ENCODE measurements around the gene M1AP. TPM values are rescaled to one million over a fixed set of nuclear protein-coding genes. Genes with fewer than 3 reads are reported as not detected.
A peak's percentile ranks its signal among the peaks of the same experiment; 100 is the strongest.

M1AP gene
- polyA plus RNA-seq, 1 donor (not counting 4 experiments of a cell fraction or from before 2014, with no cell fraction given), result 0.21 TPM

- H3K4me1 ChIP-seq (ENCODE audit: control insufficient read depth, extremely low read depth, insufficient read depth, low read length), result peaks cover 36% of the 10 kb centered on the region
- TF ChIP-seq EZH2 (IDR thresholded peaks at IDR 0.05; ENCODE audit: low read length) (no peak), CTCF (optimal IDR thresholded peaks at IDR 0.05 in 1 of 3, IDR thresholded peaks at IDR 0.05 in 1 of 3, conservative IDR thresholded peaks at IDR 0.05 in 1 of 3; ENCODE audit: extremely low read depth in 1 of 3, insufficient read depth in 2 of 3, low read length in 3 of 3) (peak in 1 of 3 experiments; percentile 12)
- FAIRE-seq (no peak), DNase-seq (ENCODE audit: low read depth, low spot score) (no peak)
- no peaks in the 10 kb centered on the region for H4K20me1 ChIP-seq (ENCODE audit: control insufficient read depth, extremely low read depth, insufficient read depth, low read length)
- H3K9ac ChIP-seq (ENCODE audit: control insufficient read depth, extremely low read depth, insufficient read depth, low read length), result peak overlapping the region; percentile 98
- H3K27ac ChIP-seq (ENCODE audit: control insufficient read depth, insufficient read depth, low read length), result peak overlapping the region; percentile 92
- peak overlapping the region; percentile 75 for H3K4me2 ChIP-seq (ENCODE audit: control insufficient read depth, extremely low read depth, insufficient read depth, low read depth, low read length)
- H3K36me3 ChIP-seq (ENCODE audit: control insufficient read depth in 2 of 2, extremely low read depth in 1 of 2, insufficient read depth in 2 of 2, low read length in 2 of 2), result peaks cover 25 to 35% of the 10 kb centered on the region in 2 experiments
- dilution Hi-C loops (cut with MboI; ENCODE audit: extremely low pct_ligation_motif_present, low sequenced_read_pairs), result no loop called here
- H2AFZ ChIP-seq (ENCODE audit: control insufficient read depth, low read length), result peak overlapping the region; percentile 95
- peak overlapping the region; percentile 73 to 93 (median 83) for H3K4me3 ChIP-seq (ENCODE audit: control insufficient read depth in 2 of 3, extremely low read depth in 1 of 3, insufficient read depth in 2 of 3, low read depth in 1 of 3, low read length in 3 of 3)
- no peaks in the 10 kb centered on the region for H3K9me1 ChIP-seq (ENCODE audit: control insufficient read depth, extremely low read depth, insufficient read depth, low read length)
- no peaks in the 10 kb centered on the region for H3K9me3 ChIP-seq (ENCODE audit: control insufficient read depth, low read depth, low read length)
- H3K79me2 ChIP-seq (ENCODE audit: control insufficient read depth, insufficient read depth, low read length), result peaks cover 36% of the 10 kb centered on the region
- H3K27me3 ChIP-seq (ENCODE audit: control insufficient read depth, extremely low read depth, insufficient read depth, low read length), result no peaks in the 10 kb centered on the region
Observed at GRCh38 chr2:74528600-74529356, 119.4 kb downstream of the M1AP start.

- H3K27ac ChIP-seq (ENCODE audit: control insufficient read depth, insufficient read depth, low read length), result no peak overlapping the region
- H3K4me1 ChIP-seq (ENCODE audit: control insufficient read depth, extremely low read depth, insufficient read depth, low read length), result peaks cover 36% of the 10 kb centered on the region
- peaks cover 20 to 35% of the 10 kb centered on the region in 2 experiments for H3K36me3 ChIP-seq (ENCODE audit: control insufficient read depth in 2 of 2, extremely low read depth in 1 of 2, insufficient read depth in 2 of 2, low read length in 2 of 2)
- no peaks in the 10 kb centered on the region for H3K9me3 ChIP-seq (ENCODE audit: control insufficient read depth, low read depth, low read length)
- TF ChIP-seq CTCF (optimal IDR thresholded peaks at IDR 0.05 in 1 of 3, IDR thresholded peaks at IDR 0.05 in 1 of 3, conservative IDR thresholded peaks at IDR 0.05 in 1 of 3; ENCODE audit: extremely low read depth in 1 of 3, insufficient read depth in 2 of 3, low read length in 3 of 3) (no peak), EZH2 (IDR thresholded peaks at IDR 0.05; ENCODE audit: low read length) (no peak)
- H2AFZ ChIP-seq (ENCODE audit: control insufficient read depth, low read length), result no peak overlapping the region
- H3K4me3 ChIP-seq (ENCODE audit: control insufficient read depth in 2 of 3, extremely low read depth in 1 of 3, insufficient read depth in 2 of 3, low read depth in 1 of 3, low read length in 3 of 3), result peak overlapping the region in 1 of 3 experiments; percentile 93
- no peaks in the 10 kb centered on the region for H3K9me1 ChIP-seq (ENCODE audit: control insufficient read depth, extremely low read depth, insufficient read depth, low read length)
- no peaks in the 10 kb centered on the region for H4K20me1 ChIP-seq (ENCODE audit: control insufficient read depth, extremely low read depth, insufficient read depth, low read length)
- dilution Hi-C loops (cut with MboI; ENCODE audit: extremely low pct_ligation_motif_present, low sequenced_read_pairs), result no loop called here
- peak overlapping the region; percentile 75 for H3K4me2 ChIP-seq (ENCODE audit: control insufficient read depth, extremely low read depth, insufficient read depth, low read depth, low read length)
- no peak for DNase-seq (ENCODE audit: low read depth, low spot score)
- no peak overlapping the region for H3K9ac ChIP-seq (ENCODE audit: control insufficient read depth, extremely low read depth, insufficient read depth, low read length)
- no peaks in the 10 kb centered on the region for H3K27me3 ChIP-seq (ENCODE audit: control insufficient read depth, extremely low read depth, insufficient read depth, low read length)
- no peak for FAIRE-seq
- peaks cover 36% of the 10 kb centered on the region for H3K79me2 ChIP-seq (ENCODE audit: control insufficient read depth, insufficient read depth, low read length)
Observed at GRCh38 chr2:74527741-74528140, 120.4 kb downstream of the M1AP start.
